ENCODE results near the gene AMER3. TPM values are rescaled to one million over a fixed set of nuclear protein-coding genes. Genes with fewer than 3 reads are reported as not detected.

AMER3 gene
- total and polyA plus RNA-seq, 10 of the 15 experiments (the other 5 are each of a cell fraction or from before 2014, with no cell fraction given), result not detected

GRCh38 chr2:130756053-130756873 is 923 bp downstream of the AMER3 start:
- ChIA-PET POLR2A (no interaction called here), CTCF (no interaction called here), SMC1A (ENCODE audit: uncharacterized antibody, unreplicated experiment) (no interaction called here), RAD21 (ENCODE audit: unreplicated experiment) (no interaction called here)
- intact Hi-C loops (cut with micrococcal nuclease; ENCODE audit: unreplicated experiment) (no loop called here), in situ Hi-C loops (cut with MboI) (no loop called here)
- Histone ChIP-seq H3K9ac (ENCODE audit: control insufficient read depth, insufficient read depth, low read length) (no peak overlapping the region), H3K4me1 (ENCODE audit: control insufficient read depth, insufficient read depth, low read length) (no peaks in the 10 kb centered on the region), H3K36me3 (ENCODE audit: control insufficient read depth in 2 of 2, insufficient read depth in 2 of 2, low read length in 1 of 2) (no peaks in the 10 kb centered on the region), H4K20me1 (ENCODE audit: control insufficient read depth, insufficient read depth) (no peaks in the 10 kb centered on the region), H3K27me3 (replicated peaks in 1 of 2; ENCODE audit: control insufficient read depth in 2 of 2, insufficient read depth in 2 of 2, low read length in 1 of 2) (peaks cover 3 to 5% of the 10 kb centered on the region in 2 experiments), H3K79me2 (ENCODE audit: control insufficient read depth, insufficient read depth, low read length) (no peaks in the 10 kb centered on the region), H3K4me3 (no peak overlapping the region), H3K27ac (ENCODE audit: control insufficient read depth, insufficient read depth) (no peak overlapping the region), H2AFZ (ENCODE audit: control insufficient read depth, low read depth, low read length) (no peak overlapping the region), H3K4me2 (ENCODE audit: control insufficient read depth, insufficient read depth) (no peak overlapping the region), H3K9me3 (replicated peaks; ENCODE audit: control insufficient read depth, insufficient read depth, low read length) (no peaks in the 10 kb centered on the region)
- peak; percentile 76 for TF ChIP-seq REST (IDR thresholded peaks at IDR 0.05; ENCODE audit: low read depth, low read length)
- TF ChIP-seq BCL11A (IDR thresholded peaks at IDR 0.05; ENCODE audit: low read depth, low read length), result no peak
- no TSS peak for BruUV-seq (replicated peaks)
- no peak for DNase-seq (ENCODE audit: low read depth, low spot score)
- ATAC-seq, result peak; percentile 72
- 22% methylated on average over 39 of the region's 80 CpGs for WGBS (ENCODE audit: insufficient coverage, insufficient replicate concordance, low lambda C conversion rate, missing lambda C conversion rate)
- FAIRE-seq, result no peak
